GOT3 (cell line): ENCODE data around the gene TM4SF5.
A peak's percentile ranks its signal among the peaks of the same experiment; 100 is the strongest.
"Not testable (repeated sequence)": the region's sequence is repeated elsewhere in the genome, so short reads cannot be mapped to it uniquely, and the experiment has no call there.

Source experiments
- DNase-seq: peaks from one replicate; lab custom pipeline; 2025; ENCODE audit warnings: mixed read lengths; lab: John Stamatoyannopoulos, UW

Gene TM4SF5

DNA sequence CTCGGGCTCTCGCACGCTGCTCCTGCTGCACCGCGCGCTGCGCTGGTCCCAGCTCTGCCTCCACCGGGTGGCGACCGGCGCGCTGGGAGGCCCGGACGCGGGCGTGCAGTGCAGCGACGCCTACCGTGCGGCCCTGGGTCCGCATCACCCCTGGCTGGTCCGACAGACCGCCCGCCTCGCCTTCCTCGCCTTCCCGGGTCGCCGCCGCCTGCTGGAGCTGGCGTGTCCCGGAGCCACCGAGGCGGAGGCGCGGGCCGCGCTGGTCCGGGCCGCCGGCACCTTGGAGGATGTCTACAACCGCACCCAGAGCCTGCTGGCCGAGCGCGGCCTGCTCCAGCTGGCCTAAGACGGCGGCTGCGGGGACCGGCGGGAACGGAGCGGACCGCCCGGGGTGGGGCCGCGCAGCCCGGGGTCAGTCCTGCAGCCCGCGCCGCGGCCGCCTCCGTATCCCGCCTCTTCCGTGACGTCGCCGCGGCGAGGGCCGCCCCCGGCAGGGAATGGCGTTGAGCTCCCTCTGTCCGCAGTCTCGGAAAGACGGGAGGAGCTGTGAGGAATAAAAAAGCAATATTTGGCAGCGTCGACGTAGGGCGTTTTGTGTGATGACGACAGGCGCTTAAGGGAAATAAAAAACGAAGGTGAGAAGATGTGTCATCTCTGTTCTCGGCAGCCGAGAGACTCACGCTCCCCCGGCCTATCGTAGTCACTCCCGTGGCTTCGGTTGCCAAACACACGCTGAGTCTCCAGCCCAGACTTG is 18.4 kb downstream of the TM4SF5 start:
- DNase-seq: peak; percentile 69

DNA sequence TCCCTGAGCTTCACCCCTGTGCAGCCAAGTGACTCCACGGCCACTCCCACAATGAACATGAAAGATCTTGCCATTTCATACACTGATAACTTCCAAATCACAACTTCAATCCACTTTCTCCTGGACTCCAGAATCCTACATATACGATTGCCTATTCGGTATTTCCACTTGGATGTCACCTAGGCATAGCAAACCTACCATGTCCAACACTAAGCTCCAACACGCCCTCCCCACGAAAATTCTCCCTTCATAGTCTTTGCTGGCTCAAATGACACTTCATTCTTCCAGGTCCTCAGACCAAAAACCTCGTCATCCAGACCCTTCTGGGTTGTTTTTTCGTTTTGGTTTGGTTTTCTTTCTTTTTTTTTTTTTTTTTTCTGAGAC is 19.0 kb downstream of the TM4SF5 start:
- DNase-seq: no peak

DNA sequence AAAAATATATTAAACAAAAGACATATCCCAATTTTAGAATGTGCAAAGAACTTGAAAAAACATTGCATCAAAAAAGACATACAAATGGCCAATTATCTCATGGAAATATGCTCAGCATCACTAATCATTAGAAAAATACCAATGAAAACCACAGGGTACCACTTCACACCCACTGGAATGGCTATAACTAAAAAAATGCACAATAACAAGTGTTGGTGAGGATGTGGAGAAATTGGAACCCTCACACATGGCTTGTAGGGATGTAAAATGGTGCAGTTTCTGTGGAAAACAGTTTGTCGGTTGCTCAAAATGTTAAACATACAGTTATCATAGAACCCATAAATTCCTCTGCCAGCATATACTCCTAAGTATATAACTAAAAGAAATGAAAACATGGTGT is 23.5 kb downstream of the TM4SF5 start:
- no peak for DNase-seq

DNA sequence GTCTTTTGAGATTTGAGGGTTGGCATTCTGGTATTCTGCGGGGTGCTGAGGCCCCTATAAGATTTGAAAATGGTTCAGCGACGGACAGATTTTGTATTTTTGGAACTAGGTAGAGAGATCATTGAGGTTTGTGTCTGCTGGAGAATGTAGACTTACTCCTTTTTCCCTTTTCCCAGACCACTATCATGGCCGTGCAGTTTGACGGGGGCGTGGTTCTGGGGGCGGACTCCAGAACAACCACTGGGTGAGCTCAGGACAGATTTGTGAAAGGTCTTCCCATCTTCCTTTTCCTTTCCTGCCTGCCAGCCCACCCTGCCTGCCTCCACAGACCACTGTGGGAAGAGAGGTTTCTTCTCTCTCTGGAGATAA is 24.9 kb downstream of the TM4SF5 start:
- DNase-seq: no peak

DNA sequence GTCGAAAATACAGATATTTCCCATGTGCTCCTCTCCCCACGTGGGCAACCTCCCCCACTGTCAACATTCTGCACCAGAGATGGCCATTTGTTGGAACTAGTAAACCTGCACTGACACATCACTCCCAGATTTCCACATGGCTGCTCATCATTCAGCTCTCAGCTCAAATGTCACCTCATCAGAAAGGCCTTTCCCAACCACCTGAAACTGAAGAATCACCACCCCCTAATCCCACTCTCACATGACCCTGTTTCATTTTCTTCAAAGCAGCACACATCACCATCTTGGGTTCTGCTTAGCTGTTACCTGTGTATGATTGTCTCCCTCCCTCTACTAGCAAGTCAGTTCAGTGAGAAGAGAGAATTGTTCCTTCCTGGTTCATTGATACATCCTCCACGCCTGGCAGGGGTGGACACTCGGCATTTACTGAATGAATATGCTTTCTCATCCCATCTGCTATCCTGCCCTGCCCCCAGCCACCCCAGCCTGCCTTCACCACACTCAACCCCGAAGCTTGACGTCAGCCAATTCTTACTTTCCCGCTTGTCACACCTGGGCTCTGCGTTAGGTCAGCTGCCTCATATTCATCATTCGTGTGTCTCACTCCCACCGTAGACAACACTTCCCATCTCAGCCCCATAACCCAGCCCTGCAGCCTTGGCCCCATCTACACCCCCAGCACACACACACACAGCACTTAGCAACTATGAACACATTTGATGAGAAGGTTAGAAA is 28.9 kb downstream of the TM4SF5 start:
- DNase-seq: no peak

DNA sequence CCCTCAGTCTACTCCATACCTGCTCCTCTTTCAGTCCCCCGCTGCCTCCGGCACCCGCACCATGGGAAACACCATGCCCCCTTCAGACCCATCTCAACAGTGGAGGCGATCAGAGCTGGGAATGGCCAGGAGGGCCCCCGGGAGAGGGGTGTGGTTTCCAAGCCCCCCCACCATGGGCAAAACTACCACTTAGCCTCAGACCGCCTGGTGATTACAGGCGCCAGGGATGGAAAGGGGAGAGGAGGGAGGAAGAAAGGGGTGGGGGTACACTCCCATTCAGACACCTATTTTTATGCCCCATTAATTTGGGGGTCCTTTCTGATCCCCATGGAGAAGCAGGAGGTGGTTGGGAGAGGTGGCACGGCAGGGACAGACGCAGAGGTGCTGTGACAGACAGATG is 30.5 kb downstream of the TM4SF5 start, which contains the start of gene C17orf114:
C17orf114 (minus strand) TSS at position 101 of the 400 bp plus-strand sequence.
- no peak for DNase-seq

DNA sequence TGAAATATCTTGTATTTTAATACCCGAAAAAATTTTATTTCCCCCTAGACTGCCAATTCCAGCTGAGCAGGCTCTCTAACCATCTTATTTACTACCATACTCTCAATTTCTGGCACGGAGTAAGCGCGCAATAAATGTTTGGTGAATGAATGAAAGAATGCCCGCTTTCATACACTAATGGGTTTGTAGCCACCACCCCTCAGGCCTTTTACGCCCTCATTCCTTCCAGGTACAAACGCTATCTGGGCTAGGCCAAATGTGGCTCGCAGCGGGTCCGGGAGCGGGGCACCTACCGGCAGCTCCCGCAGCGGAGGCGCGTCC is 34.7 kb downstream of the TM4SF5 start:
- no peak for DNase-seq

DNA sequence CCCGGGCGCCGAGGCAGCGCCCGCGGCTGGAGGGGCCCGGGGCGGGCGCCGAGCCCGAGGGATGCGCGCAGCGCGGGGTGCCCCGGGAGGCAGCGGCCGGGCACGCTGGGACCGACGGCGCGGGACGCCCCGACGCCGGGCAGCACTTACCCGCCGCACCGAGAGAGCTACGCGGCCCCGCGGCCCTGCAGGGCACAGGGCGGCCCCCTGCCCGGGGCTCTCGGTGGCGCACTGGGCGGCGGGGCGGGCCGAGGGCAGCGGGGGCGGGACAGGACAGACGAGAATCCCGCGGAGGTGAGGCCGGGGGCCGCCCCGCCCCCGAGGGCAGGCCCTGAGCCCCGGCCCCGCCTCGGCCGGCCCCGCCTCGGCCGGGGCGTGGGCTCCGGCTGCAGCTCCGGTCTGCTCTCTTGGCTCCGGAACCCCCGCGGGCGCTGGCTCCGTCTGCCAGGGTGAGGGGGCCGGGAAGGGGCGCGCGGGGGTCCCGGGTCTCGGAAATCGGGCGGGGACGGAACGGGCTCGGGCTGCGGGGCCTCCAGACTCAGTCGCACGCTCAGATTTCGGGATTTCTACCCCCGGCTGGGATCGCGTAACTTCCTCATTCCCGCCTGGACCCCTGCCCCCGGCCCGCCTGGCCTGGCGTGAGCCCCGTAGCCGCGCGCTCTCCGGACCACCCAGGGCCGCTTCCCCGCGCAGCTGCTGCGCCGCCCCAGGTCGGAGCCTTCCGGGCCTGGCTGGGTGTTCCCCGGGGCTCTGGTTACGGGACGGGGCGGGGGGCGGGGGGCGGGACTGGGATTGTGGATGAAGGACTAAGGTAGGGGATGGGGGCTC is 35.3 kb downstream of the TM4SF5 start, which contains the start of gene PLD2:
PLD2 (plus strand) TSS at position 376 of the 828 bp plus-strand sequence. CDS start 621 bp downstream, outside the sequence.
- peak; percentile 16 for DNase-seq

DNA sequence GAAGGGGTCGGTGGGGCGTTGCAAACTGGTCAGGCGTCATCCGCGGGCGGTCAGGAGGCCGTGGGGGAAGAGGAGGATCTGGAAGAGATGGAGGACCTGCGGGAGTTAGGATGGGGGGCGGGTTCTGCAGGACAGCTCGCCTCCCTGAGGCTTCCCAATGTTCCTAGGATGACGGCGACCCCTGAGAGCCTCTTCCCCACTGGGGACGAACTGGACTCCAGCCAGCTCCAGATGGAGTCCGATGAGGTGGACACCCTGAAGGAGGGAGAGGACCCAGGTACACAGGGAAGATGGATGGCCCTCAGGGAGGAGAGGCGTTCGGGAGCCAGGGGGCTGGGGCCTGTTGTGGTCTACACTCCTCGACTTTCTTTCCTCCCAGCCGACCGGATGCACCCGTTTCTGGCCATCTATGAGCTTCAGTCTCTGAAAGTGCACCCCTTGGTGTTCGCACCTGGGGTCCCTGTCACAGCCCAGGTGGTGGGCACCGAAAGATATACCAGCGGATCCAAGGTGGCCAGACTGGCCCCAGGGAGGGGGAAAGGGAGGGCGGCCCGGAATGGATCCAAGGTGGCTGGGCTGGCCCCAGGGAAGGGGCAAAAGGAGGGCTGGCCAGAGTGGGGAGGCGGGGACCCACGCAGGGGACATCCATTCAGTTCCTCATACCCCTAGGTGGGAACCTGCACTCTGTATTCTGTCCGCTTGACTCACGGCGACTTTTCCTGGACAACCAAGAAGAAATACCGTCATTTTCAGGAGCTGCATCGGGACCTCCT is 36.1 kb downstream of the TM4SF5 start:
- DNase-seq: no peak

DNA sequence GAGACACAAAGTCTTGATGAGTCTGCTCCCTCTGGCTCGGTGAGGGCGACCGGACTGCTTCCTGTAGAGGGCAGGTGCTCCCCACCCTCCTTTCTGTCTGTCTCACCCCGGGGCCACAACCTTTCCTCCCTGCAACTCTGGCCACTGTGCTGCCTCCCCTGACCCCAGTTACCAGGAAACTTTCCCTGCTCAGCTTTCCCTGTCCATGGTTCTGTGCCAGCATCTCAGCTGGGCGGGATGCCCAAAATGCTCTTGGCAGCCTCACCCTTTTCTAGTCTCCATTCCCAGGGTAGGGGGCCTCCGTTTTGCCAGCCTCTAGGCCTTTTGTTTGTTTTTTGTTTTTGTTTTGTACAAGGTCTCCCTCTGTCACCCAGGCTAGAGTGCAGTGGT is 36.7 kb downstream of the TM4SF5 start:
- no peak for DNase-seq

DNA sequence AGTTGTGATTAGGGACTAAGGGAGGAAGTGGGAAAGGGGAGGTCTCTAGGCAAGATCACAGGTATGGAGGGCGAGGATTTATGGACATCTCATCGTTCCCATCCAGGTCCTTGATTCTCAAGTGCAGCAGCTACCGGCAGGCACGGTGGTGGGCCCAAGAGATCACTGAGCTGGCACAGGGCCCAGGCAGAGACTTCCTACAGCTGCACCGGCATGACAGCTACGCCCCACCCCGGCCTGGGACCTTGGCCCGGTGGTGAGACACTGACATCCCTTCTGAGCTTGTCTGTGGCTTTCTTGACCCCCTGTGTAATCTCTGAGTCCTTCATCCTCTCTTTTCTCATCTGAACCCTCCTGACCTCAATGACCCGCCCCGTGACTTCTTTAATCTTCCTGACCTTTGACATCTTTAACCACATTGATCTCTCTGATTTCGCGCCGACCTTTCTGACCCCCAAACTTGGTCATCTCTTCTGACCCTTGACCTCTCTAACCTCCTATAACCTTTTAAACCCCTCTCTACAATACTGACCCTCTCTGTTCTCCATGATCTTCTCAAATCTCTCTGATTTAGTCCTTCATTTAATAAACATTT is 39.1 kb downstream of the TM4SF5 start:
- no peak for DNase-seq

DNA sequence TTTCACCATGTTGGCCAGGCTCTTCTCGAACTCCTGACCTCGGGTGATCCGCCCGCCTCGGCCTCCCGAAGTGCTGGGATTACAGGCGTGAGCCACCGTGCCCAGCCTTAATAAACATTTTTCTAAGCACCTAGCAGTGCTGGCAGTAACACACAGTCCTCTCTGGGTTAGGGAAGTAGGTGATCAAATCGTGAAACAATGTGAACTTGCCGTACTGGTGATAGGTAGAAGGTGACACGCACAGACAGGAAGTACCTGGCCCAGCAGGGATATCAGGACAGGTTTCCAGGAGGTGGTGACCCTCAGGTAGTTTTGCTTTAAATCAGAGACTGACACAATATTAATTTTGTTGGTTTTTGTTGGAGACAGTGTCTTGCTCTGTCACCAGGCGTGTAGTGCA is 39.8 kb downstream of the TM4SF5 start:
- no peak for DNase-seq

DNA sequence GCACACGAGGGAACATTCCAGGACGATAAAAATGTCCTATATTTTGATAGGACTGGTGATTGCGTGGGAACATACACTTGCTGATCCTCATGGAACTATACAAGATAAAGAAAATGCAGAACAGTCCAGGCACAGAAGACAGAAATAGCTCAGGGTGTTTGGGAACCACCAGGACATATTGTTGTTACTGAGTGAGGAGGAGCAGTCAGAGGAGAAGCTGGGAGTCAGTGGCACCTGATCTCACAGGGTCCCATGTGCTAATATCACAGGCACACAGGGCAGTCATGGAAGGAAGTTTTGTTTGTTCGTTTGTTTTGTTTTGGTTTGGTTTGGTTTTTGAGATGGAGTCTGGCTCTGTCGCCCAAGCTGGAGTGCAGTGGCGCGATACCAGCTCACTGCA is 41.0 kb downstream of the TM4SF5 start:
- no peak for DNase-seq

DNA sequence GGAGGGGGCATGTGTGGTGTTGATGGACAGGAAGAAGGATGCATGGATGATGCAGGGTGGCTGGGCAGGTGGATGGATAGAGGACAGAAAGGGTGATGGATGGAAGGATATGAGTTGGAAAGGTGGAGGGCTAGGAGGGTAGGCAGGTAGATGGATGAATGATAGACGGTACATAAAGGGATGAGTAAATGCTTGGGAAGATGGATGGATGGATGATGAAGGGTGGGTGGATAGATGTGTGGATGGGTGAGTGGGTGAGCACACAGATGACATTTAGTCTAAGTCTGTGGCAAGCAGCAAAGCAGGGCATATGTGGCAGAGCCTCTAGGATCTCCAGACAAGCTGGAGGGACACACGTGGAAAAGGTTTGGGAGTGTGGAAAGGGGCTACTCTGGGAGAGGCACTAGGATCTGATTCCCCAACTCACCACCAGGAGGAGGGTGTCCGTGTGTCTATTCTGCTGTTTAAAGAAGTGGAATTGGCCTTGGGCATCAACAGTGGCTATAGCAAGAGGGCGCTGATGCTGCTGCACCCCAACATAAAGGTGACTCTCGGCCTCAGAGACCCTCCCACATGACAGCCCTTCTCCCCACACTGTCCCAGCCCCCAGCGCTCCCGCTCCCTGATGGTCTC is 43.5 kb downstream of the TM4SF5 start:
- DNase-seq: no peak

DNA sequence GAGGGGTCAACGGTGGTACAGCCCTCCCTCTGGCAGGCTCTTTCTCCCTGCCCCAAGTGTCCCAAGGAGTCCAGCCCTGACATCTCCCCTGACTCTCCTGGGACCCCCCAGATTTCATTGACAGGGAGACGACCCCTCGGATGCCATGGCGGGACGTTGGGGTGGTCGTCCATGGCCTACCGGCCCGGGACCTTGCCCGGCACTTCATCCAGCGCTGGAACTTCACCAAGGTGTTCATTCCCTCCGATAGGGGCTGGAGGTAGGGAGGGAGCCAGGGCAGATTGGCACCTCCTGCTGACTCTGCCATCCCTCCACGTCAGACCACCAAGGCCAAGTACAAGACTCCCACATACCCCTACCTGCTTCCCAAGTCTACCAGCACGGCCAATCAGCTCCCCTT is 45.1 kb downstream of the TM4SF5 start:
- DNase-seq: no peak

DNA sequence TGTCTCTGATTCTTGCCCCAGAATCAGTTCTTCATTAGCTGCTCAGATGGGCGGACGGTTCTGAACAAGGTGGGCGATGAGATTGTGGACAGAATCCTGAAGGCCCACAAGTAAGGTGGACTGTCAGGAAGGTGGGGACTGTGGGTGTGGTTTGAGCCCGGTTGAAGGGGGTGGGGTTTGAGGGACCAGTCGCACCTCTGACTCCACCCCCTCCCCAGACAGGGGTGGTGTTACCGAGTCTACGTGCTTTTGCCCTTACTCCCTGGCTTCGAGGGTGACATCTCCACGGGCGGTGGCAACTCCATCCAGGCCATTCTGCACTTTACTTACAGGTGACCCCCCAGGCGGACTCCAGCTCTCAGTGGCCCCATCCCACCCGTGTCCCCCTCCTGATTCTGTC is 46.6 kb downstream of the TM4SF5 start:
- no peak for DNase-seq

DNA sequence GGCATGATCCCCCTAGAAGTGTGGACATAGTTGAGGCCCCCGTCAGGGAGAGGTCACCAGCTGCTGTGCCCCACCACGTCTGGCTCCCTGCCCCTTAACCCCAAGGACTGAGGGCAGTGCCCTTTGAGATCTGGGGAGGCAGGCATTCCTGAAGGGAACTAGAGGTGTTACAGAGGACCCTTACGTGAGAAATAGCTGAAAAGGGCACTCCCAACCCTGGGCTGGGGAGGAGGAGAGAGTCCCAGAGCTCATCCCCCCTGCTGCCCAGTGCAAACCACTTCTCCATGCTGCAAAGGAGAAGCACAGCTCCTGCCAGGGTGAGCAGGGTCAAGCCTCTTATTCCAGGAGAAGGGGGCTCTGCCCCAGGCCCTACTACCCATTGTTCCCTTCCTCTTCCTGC is 51.1 kb downstream of the TM4SF5 start:
- DNase-seq: no peak

DNA sequence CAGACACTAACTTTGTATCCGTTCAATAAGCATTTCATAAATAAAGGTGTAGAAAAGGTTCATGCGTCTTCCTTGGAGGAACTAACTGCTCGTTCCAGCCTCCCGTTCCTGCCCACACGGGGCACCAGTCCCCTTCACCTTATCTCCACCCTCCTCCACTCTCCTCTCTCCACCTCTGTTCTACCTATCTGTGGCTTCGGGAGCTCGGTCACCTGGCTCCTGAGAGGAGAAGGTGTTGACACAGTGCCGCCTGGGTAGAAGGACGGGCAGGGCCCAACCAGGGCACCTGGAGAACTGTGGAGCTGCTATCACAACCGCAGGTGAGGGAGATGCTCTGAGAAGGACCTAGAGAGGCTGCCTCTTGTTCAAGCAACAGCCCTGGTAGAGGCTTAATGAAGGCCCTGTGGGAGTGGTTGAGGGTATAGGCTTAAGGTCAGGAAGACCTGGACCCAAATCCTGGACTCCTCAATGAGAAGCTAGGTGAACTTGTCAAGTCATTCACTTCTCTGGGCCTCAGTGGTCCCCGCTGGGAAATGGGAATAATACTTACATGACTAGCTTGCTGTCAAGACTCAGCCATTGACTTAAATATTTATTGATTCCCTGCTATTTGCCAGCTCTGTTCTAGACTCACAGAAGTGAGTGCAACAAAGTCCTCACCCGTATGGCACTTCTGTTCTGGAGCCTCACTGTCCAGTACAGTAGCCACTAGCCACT is 51.8 kb downstream of the TM4SF5 start:
- DNase-seq: no peak

DNA sequence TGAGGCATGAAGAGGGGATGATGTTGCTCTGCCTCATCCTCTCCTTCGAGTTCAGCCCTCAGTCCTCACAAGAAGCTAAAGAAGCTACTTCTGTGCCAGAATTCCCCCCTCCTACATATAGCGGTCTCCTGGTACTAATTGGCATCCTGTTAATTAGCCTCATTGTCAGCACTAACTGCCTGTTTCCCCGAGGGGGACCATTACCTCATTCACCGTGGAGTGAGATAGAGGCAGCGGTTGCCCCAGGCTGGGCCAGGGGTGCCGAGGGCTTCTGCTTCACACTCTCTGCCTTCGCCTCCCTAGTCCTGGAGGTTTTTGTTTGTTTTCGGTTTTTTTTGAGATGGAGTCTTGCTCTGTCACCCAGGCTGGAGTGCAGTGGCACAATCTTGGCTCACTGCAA is 55.7 kb downstream of the TM4SF5 start:
- DNase-seq: no peak

DNA sequence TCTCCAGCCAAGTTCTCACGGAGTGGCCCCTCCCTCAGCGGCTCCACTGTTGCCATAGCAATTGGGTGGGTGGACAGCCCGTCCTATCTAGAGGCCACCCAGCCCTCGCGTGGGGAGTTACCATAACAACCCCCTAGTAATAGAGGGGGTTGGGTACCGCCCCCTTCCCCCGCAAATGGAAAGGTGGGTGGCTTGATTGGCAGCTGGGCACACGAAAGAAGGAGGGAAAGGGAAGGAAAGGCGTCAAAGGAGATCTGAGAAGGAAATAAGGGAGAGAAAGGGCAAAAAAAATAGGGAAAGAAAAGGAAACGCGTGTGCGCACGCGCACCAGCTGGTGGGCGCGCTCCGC is 61.1 kb downstream of the TM4SF5 start:
- DNase-seq: not testable (repeated sequence)
